Muscle of arm (tissue), 14 donors: ENCODE measurements around the gene TNIK. TPM values are rescaled to one million over a fixed set of nuclear protein-coding genes. Genes with fewer than 3 reads are reported as not detected.

Experiments
- DNase-seq: peaks from one replicate; pipeline ENCODE4 v3.0.0-alpha.2; 2013
- long read RNA-seq, 11 donors: transcript quantifications; one replicate each; lab custom pipeline, GENCODE V29; 2026
- polyA plus RNA-seq, 12 donors: library from polyadenylated mRNA; unstranded; fragments of 120-200 nt; gene quantifications; one replicate each; pipeline ENCODE4 v1.2.1, GENCODE V29; 2013; ENCODE audit not compliant: insufficient read length in 12 of 12

The TNIK gene
- polyA plus RNA-seq: 10 to 100 TPM in 11 of 12 donors, not detected in 1; 24.3 to 57.4 (median 42.7) TPM
- long read RNA-seq, donor 1, partial matches to known transcripts: 0 of 1 reads
- long read RNA-seq, donor 1, other reads (novel, unspliced or antisense): 0 of 1 reads
- long read RNA-seq, donor 2, partial matches to known transcripts: 9 of 13 reads
- long read RNA-seq, donor 2, other reads (novel, unspliced or antisense): 0 of 13 reads
- long read RNA-seq, donor 3, partial matches to known transcripts: 0 of 3 reads
- long read RNA-seq, donor 3, other reads (novel, unspliced or antisense): 0 of 3 reads
- long read RNA-seq, donor 4, partial matches to known transcripts: 0 of 1 reads
- long read RNA-seq, donor 4, other reads (novel, unspliced or antisense): 0 of 1 reads
- long read RNA-seq, donor 5, partial matches to known transcripts: 5 of 8 reads
- long read RNA-seq, donor 5, other reads (novel, unspliced or antisense): 0 of 8 reads
- long read RNA-seq, donor 6, partial matches to known transcripts: 0 of 2 reads
- long read RNA-seq, donor 6, other reads (novel, unspliced or antisense): 0 of 2 reads
- long read RNA-seq, donor 7: 0 reads
- long read RNA-seq, donor 8, partial matches to known transcripts: 9 of 15 reads
- long read RNA-seq, donor 8, other reads (novel, unspliced or antisense): 0 of 15 reads
- long read RNA-seq, donor 9: 0 reads
- long read RNA-seq, donor 10, partial matches to known transcripts: 10 of 14 reads
- long read RNA-seq, donor 10, other reads (novel, unspliced or antisense): 0 of 14 reads
- long read RNA-seq, donor 11, partial matches to known transcripts: 5 of 8 reads
- long read RNA-seq, donor 11, other reads (novel, unspliced or antisense): 0 of 8 reads

DNA sequence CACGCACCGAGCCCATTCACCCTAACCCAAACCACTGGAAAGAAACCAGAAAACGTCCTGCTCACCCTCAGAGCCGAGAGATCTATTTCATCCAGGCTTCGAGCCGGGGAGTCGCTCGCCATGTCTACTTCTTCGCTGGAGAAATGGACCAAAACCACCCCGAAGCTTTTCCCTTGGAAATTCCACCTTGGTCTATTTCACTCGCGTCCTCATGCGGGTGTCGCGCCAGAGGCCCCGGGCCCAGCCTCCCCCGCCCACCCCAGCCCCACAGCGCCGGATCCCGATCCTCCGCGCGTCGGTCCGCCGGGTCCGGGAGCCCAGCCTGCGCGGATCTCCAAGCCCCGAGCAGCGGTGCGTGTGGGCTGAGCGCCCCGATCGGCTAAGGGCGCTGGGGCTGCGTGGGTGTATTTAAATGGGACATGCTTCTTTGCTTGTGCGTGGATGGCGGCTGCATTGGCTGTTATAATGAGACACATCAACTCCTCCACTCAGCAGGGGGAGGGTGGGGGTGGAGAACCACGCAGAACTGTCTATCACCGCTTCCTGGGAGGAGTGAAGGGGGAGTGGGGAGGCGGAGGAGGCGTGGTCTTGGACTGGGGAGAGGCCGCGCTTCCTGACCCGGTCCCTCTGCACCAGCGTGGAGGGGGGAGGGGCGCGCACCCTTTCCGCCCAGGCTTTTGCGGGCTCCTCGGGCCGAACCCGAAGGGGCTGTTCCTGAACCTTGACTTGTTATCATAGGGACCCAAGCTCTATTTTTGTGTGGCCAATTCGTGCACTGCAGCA, at the start of gene TNIK:
Gene TNIK, minus strand, starts transcription at position 464 of the 783 bp plus-strand sequence. Its CDS starts 342 bp downstream, at position 122.
- DNase-seq: peak; percentile 91

DNA sequence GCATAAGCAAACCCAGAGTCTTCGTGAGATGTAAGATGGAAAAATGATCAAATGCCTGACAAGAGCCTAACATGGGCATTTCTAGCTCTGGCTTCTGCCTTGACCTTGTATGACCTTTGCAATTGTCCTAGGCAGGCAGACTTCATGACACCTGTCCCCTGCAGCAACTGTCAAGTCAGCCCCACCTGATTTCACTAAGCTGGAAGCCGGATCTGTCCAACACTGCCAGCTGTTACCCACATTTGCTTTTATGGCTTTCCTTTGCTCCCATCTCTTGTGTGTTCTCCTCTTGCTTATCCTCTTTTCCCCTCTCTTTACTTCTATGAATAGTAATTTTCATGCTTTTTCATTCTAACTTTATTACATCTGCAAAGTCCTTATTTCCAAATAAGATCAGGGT, 48.5 kb upstream of the TNIK start:
- DNase-seq: peak; percentile 7

DNA sequence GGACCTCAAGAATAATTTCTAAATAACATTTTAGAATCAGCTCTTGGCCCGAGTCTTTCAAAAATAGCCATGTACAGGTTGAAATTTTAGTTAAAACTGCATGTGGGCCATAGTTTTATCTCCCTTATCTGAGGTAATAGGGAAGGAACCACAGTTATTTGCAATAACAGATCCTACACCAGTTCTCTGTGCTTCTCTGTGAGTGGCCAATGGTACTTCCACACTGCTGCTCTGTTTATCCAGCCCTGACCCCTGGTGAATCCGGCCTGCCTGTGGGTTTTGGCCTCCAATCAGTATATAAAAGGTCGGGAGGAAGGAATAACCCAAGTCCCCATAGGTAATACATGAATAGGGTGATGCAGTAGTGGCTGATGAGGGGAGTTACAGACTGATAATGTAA, 48.0 kb upstream of the TNIK start:
- DNase-seq: no peak

DNA sequence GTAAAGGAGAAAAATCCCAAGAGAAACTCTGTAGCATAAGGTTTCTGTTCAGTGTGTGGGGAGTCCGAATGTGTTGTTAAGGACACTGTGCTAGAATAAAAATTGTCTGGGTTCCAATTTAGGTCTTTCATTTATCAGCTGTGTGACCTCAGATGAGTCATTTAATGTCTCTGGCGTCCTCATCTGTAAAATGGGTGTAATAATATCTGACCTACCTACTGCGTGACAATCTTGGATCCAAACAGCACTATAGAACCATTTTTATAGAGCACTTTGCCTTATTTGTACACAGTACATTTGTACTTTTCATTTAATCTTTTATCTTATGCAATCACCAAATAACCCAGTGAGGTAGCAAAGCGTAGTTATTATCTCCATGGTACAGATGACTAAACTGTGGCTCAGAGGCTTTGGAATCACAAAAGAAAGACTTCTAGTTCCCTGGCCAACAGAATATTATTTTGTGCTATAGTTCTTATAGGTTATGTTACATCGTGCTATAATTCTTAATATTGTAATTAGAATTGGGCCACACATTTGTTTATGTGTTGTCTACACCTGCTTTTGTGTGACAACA, 46.6 kb upstream of the TNIK start:
- DNase-seq: no peak

DNA sequence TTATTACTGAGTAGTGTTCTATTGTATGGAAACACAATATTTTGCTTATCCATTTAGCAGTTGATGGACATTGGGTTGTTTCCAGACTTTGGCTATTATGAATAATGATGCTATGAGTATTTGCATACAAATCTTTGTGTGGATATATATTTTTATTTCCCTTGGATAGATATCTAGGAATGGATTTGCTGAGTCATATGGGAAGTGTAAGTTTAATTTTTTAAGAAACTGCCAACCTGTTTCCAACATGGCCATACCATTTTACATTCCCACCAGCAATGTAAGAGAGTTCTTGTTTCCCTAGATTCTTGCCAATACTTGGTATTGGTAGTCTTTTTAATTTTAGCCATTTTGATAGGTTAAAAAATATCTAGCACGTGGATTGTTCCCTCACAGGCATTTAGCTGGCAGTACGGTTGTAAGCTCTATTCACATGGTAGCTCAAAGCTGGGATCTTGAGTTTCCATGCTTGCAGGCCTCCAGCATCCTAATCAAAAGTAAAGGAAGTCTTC, 45.7 kb upstream of the TNIK start:
- DNase-seq: no peak

DNA sequence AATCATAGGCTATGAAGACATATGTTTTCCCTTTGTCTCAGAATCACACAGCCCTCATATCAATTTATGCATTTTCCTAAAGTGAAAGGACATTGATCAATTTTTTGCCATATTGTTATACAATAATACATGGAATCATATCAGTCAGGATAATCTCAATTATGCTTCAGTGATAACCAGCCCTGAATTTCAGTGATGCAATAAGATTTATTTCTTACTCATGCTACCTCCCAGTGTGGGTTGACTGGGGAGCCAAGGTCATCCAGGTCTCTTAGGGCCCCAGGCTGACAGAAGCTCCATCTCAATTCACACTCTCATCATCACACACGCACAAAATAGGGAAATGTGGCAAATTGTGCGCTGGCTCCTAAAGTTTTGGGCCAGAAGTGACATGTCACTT, 44.2 kb upstream of the TNIK start:
- no peak for DNase-seq

DNA sequence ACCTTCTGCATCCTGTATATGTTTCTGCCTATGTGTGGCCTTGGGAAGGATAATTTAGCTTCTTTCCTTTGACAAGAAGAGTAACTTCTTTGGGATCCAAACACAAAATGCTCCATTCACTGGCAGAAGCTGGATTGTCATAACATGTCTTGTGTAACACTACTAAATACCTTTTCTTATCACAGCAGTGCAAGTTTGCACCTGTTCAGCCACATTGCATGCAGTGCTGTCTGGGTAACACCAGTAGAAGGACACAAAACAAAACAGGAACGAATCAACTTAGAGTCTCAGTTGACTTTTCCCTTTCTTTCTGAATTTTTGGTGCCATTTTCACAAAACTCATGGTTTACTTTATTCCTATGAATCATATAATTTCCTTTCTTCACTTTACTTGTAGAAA, 43.6 kb upstream of the TNIK start:
- DNase-seq: no peak

DNA sequence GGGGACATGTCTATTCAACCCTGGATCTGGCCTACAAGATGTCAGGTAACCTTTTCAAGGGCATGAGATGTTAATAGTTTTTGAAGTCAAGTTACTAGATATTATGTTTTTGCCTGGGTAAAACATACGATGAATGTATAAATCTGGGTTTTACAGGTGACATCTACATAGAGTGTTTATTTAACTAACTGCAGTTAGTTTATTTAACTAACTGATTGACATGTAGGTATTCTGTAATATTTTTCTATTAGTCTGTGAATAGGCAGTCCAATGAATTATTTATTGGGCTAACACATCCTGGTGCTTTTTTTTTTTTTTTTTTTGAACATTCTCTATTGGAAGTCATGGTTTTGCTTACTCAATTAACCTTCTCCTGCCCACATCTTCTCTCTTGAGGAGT, 38.7 kb upstream of the TNIK start:
- DNase-seq: no peak

DNA sequence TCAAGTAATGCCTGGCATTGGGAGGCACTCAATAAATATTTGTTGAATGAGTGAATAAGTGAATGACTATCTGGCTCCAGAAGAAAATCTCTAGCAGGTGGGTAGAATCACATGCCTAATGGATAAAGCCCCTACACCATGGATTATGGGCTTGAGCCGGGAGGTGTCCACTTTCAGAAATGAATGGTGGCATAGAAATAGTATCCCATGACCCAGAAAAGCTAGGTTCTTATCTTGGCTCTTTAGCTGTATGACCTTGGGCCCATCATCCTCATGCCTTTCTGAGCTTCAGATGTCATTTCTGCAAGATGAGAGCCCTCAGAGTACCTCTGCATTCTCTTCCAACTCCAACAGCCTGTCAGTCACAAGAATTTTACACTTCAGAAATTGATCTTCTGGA, 37.3 kb upstream of the TNIK start:
- DNase-seq: no peak

DNA sequence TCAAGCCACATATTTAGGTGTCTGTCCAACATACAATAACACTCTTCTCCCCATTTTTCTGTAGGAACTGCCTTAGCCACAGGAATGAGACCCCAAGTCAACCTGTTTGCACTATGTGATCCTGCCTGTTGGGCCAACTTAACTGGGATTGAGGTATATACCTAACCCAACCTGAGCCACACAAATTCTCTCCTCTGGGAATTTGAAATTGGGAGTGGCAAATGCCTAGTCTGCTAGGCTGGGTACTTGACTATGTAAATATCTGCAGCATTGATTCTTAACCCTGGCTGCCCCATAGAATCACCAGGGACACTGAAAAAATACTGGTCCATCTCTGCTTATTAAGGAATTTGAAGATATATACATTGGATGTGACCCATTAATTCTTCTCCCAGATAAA, 35.2 kb upstream of the TNIK start:
- DNase-seq: no peak

DNA sequence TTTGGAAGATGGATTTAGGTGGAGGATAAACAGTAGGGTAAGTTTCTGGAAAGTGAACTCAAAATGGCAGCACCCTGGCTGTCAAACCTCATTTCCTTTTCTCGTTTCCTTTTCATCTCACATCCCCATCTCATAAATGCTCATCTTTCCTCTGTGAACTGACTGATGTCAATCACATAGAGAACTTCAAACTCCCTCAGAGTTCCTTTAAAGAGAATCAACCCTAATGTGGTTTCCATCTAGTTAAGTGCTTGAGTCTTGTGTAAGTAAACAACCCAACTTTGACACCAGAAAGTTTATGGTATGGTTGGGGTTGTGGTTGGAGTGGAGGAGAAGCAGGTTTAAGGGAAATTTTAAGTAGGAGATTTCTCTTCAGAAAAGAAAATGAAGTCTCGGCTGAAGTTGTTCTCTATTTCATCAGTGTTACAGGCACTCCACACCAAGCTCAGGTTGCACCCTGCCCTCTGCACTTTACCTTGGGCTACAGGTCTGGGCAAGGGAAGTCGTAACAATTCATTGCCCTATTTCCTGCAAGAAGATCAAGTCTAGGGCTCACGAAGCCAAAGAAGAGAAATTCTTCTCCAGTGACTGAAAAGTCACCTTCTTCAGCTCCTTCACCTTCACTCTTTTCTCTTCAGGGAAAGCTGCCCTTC, 34.4 kb upstream of the TNIK start:
- DNase-seq: no peak

DNA sequence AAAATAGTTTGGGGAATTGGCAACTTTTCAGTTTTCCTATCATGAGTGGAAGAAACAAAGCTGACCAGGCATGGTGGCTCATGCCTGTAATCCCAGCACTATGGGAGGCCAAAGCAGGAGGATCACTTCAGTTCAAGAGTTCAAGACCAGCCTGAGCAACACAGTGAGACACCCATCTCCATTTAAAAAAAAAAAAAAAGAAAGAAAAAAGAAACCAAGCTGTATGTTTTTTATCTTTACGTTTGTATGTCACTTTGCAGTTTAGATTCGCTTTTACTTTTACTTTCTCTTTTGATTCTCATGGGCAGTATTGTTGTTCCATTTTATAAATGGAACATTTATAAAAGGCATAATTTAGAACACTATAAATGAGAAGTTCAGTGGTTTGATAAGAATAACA, 31.2 kb upstream of the TNIK start:
- DNase-seq: no peak

DNA sequence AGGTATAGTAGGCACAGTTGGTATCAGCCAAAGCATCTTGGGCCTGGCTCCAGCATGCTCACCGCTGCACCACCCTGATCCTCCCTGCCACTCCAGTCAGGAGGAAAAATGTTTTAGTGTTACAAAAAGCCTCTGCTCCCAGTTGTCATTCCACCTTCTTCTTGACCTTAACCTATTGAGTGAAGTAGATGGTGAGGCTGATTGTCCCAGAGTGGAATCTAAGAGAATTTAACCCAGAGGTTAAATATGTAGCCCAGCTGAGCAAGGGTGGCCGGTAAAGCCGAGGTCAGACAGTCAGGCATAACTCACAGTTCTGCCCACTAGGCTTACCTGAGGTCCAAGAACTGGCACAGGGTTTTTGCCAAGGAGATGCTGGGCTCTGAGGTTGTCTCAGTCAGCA, 30.7 kb upstream of the TNIK start:
- DNase-seq: no peak

DNA sequence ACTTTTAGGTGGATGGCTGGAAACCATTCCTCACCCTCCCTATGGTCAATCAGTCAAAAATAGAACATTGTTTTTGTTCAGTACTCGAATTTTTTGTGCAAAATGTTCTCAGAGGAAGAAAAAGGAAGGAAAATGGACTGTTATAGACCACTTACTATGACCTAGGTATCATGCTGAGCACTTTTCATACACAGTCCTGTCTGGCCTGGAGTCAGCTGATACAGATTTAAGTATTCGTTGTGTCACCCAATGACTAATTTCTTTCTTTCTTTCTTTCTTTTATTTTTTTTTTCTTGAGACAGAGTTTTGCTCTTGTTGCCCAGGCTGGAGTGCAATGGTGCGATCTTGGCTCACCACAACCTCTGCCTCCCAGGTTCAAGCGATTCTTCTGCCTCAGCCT, 29.1 kb upstream of the TNIK start:
- no peak for DNase-seq

DNA sequence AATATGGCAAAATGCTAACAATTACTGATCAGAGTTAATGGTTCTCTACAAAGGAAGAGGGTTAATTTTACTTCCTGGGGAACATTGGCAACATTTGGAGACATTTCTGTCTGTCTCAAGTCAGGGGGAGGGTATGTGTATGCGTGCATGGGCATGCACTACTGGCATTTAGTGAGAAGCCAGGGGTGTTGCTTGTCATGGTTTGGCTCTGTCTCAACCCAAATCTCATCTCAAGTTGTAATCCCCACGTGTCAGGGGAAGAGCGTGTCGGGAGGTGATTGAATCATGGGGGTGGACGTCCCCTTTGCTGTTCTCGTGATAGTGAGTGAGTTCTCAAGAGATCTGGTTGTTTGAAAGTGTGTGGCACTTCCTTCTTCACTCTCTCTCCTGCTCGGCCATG, 28.3 kb upstream of the TNIK start:
- no peak for DNase-seq

DNA sequence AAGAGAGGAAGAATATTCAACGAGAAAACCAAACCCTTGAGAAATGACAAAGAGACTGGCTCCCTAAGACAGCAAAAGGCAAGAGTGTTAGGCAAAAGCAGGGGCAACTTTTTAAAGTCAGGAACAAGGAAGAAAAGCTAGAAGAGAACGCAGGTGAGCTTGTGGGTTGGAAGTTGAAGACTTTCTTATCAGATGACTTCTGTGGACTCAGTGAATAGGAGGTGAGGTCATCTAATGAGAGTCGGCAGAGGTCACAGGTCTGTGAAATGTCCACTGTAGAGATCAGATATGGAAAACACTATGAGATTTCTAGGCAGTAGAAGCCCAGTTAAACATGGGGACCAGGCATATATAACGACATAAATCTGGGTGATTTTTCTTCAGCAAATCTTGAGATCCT, 27.2 kb upstream of the TNIK start:
- DNase-seq: no peak

DNA sequence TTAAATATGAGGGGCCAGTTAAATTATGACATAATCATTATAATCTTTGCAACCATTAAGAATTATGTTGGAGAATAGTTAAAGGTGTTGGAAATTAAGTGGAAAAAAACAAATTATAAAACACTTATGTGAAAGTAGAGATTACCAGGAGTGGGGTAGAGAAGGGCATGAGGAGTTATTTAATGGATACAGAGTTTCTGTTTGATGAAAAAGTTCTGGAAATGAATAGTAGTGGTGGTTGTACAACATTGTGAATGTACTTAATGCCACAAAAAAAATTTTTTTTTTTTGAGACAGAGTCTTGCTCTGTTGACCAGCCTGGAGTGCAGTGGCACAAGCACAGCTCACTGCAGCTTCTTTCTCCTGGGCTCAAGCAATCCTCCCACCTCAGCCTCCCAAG, 25.1 kb upstream of the TNIK start:
- no peak for DNase-seq

DNA sequence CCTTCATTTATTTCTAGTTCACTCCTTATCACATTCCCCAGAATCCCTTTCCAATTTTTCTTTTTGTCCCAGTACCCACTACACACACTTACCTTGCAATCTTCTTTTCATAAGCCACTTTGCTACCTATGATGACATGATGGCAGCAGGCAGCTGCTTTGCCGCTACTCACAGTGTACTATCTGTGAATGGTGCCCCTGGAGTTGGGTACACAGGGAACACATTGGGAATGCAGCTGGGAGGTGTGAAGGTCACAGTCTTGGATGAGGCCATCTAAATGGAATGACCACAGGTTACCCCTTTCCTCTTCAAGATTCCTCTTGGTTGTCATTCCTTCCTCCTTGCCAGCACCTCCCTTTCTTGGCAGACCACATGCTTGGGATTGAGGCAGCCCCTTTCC, 20.8 kb upstream of the TNIK start:
- no peak for DNase-seq

DNA sequence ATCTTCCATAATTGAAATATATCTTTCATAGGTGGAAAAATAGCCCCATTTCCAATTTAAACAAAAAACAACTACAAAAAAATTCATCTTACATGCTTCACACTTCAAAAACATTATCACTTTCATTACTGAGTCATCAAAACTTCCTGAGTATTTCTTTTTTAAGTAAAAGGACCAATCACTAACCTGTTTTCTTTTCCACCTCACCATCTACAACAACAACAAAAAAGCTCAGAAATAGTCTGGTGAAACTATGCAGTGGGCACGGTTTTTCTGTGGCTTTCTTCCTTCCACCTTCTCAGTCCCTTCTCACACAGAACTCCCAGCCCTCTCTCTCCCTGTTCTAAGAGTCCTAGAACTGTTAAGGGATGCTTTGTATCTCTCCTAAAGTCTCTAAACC, 20.3 kb upstream of the TNIK start:
- no peak for DNase-seq

DNA sequence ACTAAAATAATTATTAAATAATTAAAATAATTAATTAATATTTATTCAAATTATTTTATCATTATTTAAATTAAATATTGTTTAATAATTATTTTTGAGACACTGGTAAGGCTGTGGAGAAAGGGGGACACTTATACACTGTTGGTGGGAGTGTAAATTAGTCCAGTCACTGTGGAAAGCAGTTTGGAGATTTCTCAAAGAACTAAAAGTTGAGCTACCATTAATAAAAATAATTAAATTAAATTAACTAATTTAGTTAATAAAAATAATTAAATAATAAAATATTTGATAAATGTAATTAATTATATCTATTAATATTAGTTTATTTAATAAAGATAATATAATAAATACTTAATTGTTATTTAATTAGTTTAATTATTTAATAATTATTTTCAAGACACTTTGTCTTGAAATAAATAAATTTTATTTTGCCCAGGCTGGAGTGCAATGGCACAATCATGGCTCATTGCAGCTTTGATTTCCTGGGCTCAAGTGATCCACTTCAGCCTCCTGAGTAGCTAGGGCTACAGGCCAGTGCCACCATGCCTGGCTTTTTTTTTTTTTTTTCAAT, 16.4 kb upstream of the TNIK start:
- DNase-seq: no peak

DNA sequence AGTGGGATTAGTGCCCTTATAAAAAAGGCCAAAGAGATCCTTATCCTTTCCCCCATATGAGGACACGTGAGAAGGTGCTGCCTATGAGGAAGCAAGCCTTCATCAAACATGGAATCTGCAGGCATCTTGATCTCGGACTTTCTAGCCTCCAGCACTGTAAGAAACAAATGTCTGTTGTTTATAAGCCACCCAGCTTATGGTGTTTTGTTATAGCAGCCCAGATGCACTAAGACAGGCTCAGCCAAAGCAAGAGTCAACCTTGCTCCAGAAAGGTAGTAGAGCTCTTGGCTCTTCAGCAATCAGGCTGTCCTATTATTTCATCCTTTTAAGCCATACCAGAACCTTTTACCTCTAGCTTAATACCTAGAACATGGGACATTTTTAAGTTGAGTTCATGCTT, 12.3 kb upstream of the TNIK start:
- DNase-seq: no peak
